Keratinocyte (primary cell): Measurements from ENCODE around the gene SPTAN1. TPM values are rescaled to one million over a fixed set of nuclear protein-coding genes. Genes with fewer than 3 reads are reported as not detected.

Experiments
- DNase-seq: peaks from one replicate; pipeline ENCODE4 v3.0.0-alpha.2; 2011; ENCODE audit warnings: low read depth, missing footprints, low spot score
- FAIRE-seq: peaks from 2 replicates; lab custom pipeline; 2011; peaks lifted over from hg19 to GRCh38; lab: Jason Lieb, UNC
- H2AFZ ChIP-seq: 2 replicates; pipeline ENCODE4 v1.6.0; 2012; ENCODE audit warnings: low read length, control low read depth, inconsistent platforms; ENCODE audit not compliant: control insufficient read depth
- H3K27ac ChIP-seq: 2 replicates; pipeline ENCODE4 v1.5.1; 2011; ENCODE audit warnings: low read length; ENCODE audit not compliant: control insufficient read depth, insufficient read depth
- H3K27me3 ChIP-seq: 3 replicates; pipeline ENCODE4 v1.6.0; 2011; ENCODE audit warnings: low read length; ENCODE audit not compliant: control insufficient read depth, insufficient read depth; ENCODE audit errors: extremely low read depth
- H3K36me3 ChIP-seq, 2 experiments: 2 replicates in 1 of 2; 3 replicates in 1 of 2; pipeline ENCODE4 v1.5.1; 2011; ENCODE audit warnings: low read length in 2 of 2, mild to moderate bottlenecking in 1 of 2; ENCODE audit not compliant: control insufficient read depth in 2 of 2, insufficient read depth in 2 of 2; ENCODE audit errors: extremely low read depth in 1 of 2
- H3K4me1 ChIP-seq: 3 replicates; pipeline ENCODE4 v1.5.1; 2011; ENCODE audit warnings: low read length; ENCODE audit not compliant: control insufficient read depth, insufficient read depth; ENCODE audit errors: extremely low read depth
- H3K4me2 ChIP-seq: 3 replicates; pipeline ENCODE4 v1.6.0; 2011; ENCODE audit warnings: low read depth, low read length; ENCODE audit not compliant: control insufficient read depth, insufficient read depth; ENCODE audit errors: extremely low read depth
- H3K4me3 ChIP-seq, 3 experiments: fragments of 200-600 bp in 1 of 3; sonication (generic) in 1 of 3; 2 replicates in 2 of 3; 3 replicates in 1 of 3; pipeline ENCODE4 v1.5.1; 2011 to 2016; ENCODE audit warnings: low read length in 3 of 3, mild to moderate bottlenecking in 3 of 3, control low read depth in 2 of 3, inconsistent platforms in 1 of 3, low read depth in 1 of 3, mixed read lengths in 1 of 3, mixed run types in 1 of 3, moderate library complexity in 1 of 3; ENCODE audit not compliant: control insufficient read depth in 2 of 3, insufficient read depth in 2 of 3; ENCODE audit errors: extremely low read depth in 1 of 3
- H3K79me2 ChIP-seq: 2 replicates; pipeline ENCODE4 v1.6.0; 2012; ENCODE audit warnings: low read length; ENCODE audit not compliant: control insufficient read depth, insufficient read depth
- H3K9ac ChIP-seq: 3 replicates; pipeline ENCODE4 v1.6.0; 2011; ENCODE audit warnings: low read length; ENCODE audit not compliant: control insufficient read depth, insufficient read depth; ENCODE audit errors: extremely low read depth
- H3K9me1 ChIP-seq: 3 replicates; pipeline ENCODE4 v1.6.0; 2011; ENCODE audit warnings: low read length; ENCODE audit not compliant: control insufficient read depth, insufficient read depth; ENCODE audit errors: extremely low read depth
- H3K9me3 ChIP-seq: 2 replicates; pipeline ENCODE4 v1.5.1; 2012; ENCODE audit warnings: low read depth, low read length; ENCODE audit not compliant: control insufficient read depth
- H4K20me1 ChIP-seq: 3 replicates; pipeline ENCODE4 v1.6.0; 2011; ENCODE audit warnings: low read length; ENCODE audit not compliant: control insufficient read depth, insufficient read depth; ENCODE audit errors: extremely low read depth
- EZH2 ChIP-seq: IDR thresholded peaks from one replicate; pipeline ENCODE4 v1.6.1; 2012; ENCODE audit warnings: inconsistent platforms, mild to moderate bottlenecking, low read length, moderate library complexity
- dilution Hi-C: fragments of 300-500 bp; cut with MboI; formaldehyde crosslinking; loops from one replicate; pipeline ENCODE4 v1.7.0; 2020; ENCODE audit warnings: low sequenced_read_pairs; ENCODE audit not compliant: extremely low pct_ligation_motif_present
- polyA plus RNA-seq, 5 experiments: library from polyadenylated mRNA; depleted of rRNA in 3 of 5; stranded (reverse) in 3 of 5; stranded (forward) in 1 of 5; unstranded in 1 of 5; fragments of >200 nt; gene quantifications; 1 replicate in 1 of 5; 2 replicates in 3 of 5; 3 replicates in 1 of 5; pipeline versions ENCODE4 v1.2.1 to v1.2.3, GENCODE V29; 2011 to 2012; ENCODE audit warnings: missing spikeins in 2 of 5, low read depth in 1 of 5, low replicate concordance in 1 of 5
- TF ChIP-seq, protein P1 (sequence below), 3 experiments: IDR thresholded peaks in 1 of 3; conservative IDR thresholded peaks in 1 of 3; optimal IDR thresholded peaks in 1 of 3; 2 replicates in 2 of 3; 3 replicates in 1 of 3; pipeline versions ENCODE3 to v1.5.1; 2011; ENCODE audit warnings: low read length in 3 of 3, mild to moderate bottlenecking in 3 of 3, moderate library complexity in 2 of 3, control low read depth in 1 of 3, inconsistent platforms in 1 of 3; ENCODE audit not compliant: insufficient read depth in 2 of 3; ENCODE audit errors: extremely low read depth in 1 of 3

Gene SPTAN1
- polyA plus RNA-seq, 1 donor (not counting 4 experiments of a cell fraction or from before 2014, with no cell fraction given): 98.7 TPM

GRCh38 chr9:128631636-128632035, 79.2 kb downstream of the SPTAN1 start:
- peaks cover 19% of the 10 kb centered on the region for H3K4me1 ChIP-seq
- FAIRE-seq: no peak
- H3K4me3 ChIP-seq: no peak overlapping the region
- no peak overlapping the region for H3K27ac ChIP-seq
- peaks cover 35 to 47% of the 10 kb centered on the region in 2 experiments for H3K36me3 ChIP-seq
- H3K9me3 ChIP-seq: no peaks in the 10 kb centered on the region
- H2AFZ ChIP-seq: no peak overlapping the region
- H3K27me3 ChIP-seq: no peaks in the 10 kb centered on the region
- H3K79me2 ChIP-seq: no peaks in the 10 kb centered on the region
- no peak overlapping the region for H3K9ac ChIP-seq
- H4K20me1 ChIP-seq: peaks cover 4% of the 10 kb centered on the region
- dilution Hi-C loops: no loop called here
- DNase-seq: no peak
- TF ChIP-seq, protein P1, sequence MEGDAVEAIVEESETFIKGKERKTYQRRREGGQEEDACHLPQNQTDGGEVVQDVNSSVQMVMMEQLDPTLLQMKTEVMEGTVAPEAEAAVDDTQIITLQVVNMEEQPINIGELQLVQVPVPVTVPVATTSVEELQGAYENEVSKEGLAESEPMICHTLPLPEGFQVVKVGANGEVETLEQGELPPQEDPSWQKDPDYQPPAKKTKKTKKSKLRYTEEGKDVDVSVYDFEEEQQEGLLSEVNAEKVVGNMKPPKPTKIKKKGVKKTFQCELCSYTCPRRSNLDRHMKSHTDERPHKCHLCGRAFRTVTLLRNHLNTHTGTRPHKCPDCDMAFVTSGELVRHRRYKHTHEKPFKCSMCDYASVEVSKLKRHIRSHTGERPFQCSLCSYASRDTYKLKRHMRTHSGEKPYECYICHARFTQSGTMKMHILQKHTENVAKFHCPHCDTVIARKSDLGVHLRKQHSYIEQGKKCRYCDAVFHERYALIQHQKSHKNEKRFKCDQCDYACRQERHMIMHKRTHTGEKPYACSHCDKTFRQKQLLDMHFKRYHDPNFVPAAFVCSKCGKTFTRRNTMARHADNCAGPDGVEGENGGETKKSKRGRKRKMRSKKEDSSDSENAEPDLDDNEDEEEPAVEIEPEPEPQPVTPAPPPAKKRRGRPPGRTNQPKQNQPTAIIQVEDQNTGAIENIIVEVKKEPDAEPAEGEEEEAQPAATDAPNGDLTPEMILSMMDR (optimal IDR thresholded peaks at IDR 0.05 in 1 of 3, IDR thresholded peaks at IDR 0.05 in 1 of 3, conservative IDR thresholded peaks at IDR 0.05 in 1 of 3; ENCODE audit: extremely low read depth in 1 of 3, insufficient read depth in 2 of 3, low read length in 3 of 3): no peak
- no peak for TF ChIP-seq EZH2
- no peak overlapping the region for H3K4me2 ChIP-seq
- H3K9me1 ChIP-seq: no peaks in the 10 kb centered on the region

DNA sequence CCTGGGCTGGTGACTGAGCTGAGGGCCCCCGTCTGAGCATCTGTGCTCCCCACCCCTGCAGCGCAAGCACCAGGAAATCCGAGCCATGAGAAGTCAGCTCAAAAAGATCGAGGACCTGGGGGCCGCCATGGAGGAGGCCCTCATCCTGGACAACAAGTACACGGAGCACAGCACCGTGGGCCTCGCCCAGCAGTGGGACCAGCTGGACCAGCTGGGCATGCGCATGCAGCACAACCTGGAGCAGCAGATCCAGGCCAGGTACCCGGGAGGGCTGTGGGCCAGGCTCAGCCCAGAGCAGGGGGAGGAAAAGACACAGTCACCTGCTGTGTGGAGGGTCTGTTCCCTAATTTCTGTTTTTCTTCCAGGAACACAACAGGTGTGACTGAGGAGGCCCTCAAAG, 79.7 kb downstream of the SPTAN1 start:
- H4K20me1 ChIP-seq: peaks cover 4% of the 10 kb centered on the region
- H3K9me3 ChIP-seq: no peaks in the 10 kb centered on the region
- H3K4me3 ChIP-seq: no peak overlapping the region
- H3K79me2 ChIP-seq: no peaks in the 10 kb centered on the region
- H3K4me2 ChIP-seq: no peak overlapping the region
- no peak for DNase-seq
- H3K9me1 ChIP-seq: no peaks in the 10 kb centered on the region
- no peak overlapping the region for H3K27ac ChIP-seq
- H3K9ac ChIP-seq: no peak overlapping the region
- H3K27me3 ChIP-seq: no peaks in the 10 kb centered on the region
- peaks cover 30 to 42% of the 10 kb centered on the region in 2 experiments for H3K36me3 ChIP-seq
- TF ChIP-seq, protein P1 (optimal IDR thresholded peaks at IDR 0.05 in 1 of 3, IDR thresholded peaks at IDR 0.05 in 1 of 3, conservative IDR thresholded peaks at IDR 0.05 in 1 of 3; ENCODE audit: extremely low read depth in 1 of 3, insufficient read depth in 2 of 3, low read length in 3 of 3): no peak
- no peak for TF ChIP-seq EZH2
- no peak overlapping the region for H2AFZ ChIP-seq
- peaks cover 19% of the 10 kb centered on the region for H3K4me1 ChIP-seq
- dilution Hi-C loops: no loop called here
- FAIRE-seq: no peak
